GM18508 (cell line): ENCODE data around the gene NBL1.

ENCODE experiments used
- ATAC-seq: cut with Tn5 transposase; IDR thresholded peaks from one replicate; pipeline ENCODE4 v1.9.1; 2021; ENCODE audit warnings: moderate number of reproducible peaks; ENCODE audit not compliant: insufficient read depth, unreplicated experiment

Gene NBL1

GRCh38 chr1:19643602-19644394, at the start of gene NBL1:
NBL1 (plus strand) TSS chr1:19644311; CDS start chr1:19655031, 10,720 bp downstream.
- no peak for ATAC-seq

- no peak for ATAC-seq
Observed at GRCh38 chr1:19596065-19596713, 47.9 kb upstream of the NBL1 start.

GRCh38 chr1:19596714-19597495, 47.2 kb upstream of the NBL1 start:
- ATAC-seq, result peak; percentile 68

- no peak for ATAC-seq
Observed at GRCh38 chr1:19597496-19598309, 46.4 kb upstream of the NBL1 start.

GRCh38 chr1:19599810-19600209, 44.3 kb upstream of the NBL1 start:
- no peak for ATAC-seq

GRCh38 chr1:19602486-19602885, 41.6 kb upstream of the NBL1 start:
- no peak for ATAC-seq

- no peak for ATAC-seq
Observed at GRCh38 chr1:19605967-19606366, 38.1 kb upstream of the NBL1 start.

- no peak for ATAC-seq
Observed at GRCh38 chr1:19606817-19607642, 37.1 kb upstream of the NBL1 start.

GRCh38 chr1:19608232-19608631, 35.9 kb upstream of the NBL1 start:
- ATAC-seq, result no peak

- no peak for ATAC-seq
Observed at GRCh38 chr1:19610282-19610981, 33.7 kb upstream of the NBL1 start.

- ATAC-seq, result no peak
Observed at GRCh38 chr1:19612530-19612929, 31.6 kb upstream of the NBL1 start.

GRCh38 chr1:19613171-19613703, 30.9 kb upstream of the NBL1 start:
- no peak for ATAC-seq

GRCh38 chr1:19615438-19615837, 28.7 kb upstream of the NBL1 start:
- no peak for ATAC-seq

- ATAC-seq, result no peak
Observed at GRCh38 chr1:19616489-19616888, 27.6 kb upstream of the NBL1 start.

GRCh38 chr1:19617376-19617775, 26.7 kb upstream of the NBL1 start:
- ATAC-seq, result no peak

- ATAC-seq, result no peak
Observed at GRCh38 chr1:19618428-19618827, 25.7 kb upstream of the NBL1 start.

GRCh38 chr1:19619697-19620384, 24.3 kb upstream of the NBL1 start:
- no peak for ATAC-seq

- no peak for ATAC-seq
Observed at GRCh38 chr1:19620786-19621185, 23.3 kb upstream of the NBL1 start.
